CD8-positive, alpha-beta memory T cell (primary cell): Measurements from ENCODE around the gene ZNF556. TPM values are rescaled to one million over a fixed set of nuclear protein-coding genes. Genes with fewer than 3 reads are reported as not detected.

ENCODE experiments used
- CTCF ChIA-PET: fragments of 350-600 bp; sonication (Branson Sonifier 250); formaldehyde crosslinking; loops from one replicate; lab custom pipeline; 2021; ENCODE audit warnings: antibody characterized with exemption; lab: Charles Lee
- POLR2A ChIA-PET: fragments of 350-600 bp; sonication (Branson Sonifier 250); formaldehyde crosslinking; loops from one replicate; lab custom pipeline; 2021; ENCODE audit warnings: antibody characterized with exemption; lab: Charles Lee
- DNase-seq, 5 donors: peaks; one replicate each; pipeline versions ENCODE4 v3.0.0 to v3.0.0-alpha.2; 2020 to 2022; ENCODE audit warnings: mixed read lengths in 1 of 5
- H3K27ac ChIP-seq: one replicate; pipeline ENCODE4 v1.7.0; 2013; ENCODE audit warnings: low read depth, mild to moderate bottlenecking, low read length, moderate library complexity
- H3K27me3 ChIP-seq: 2 replicates; pipeline ENCODE4 v1.7.0; 2013; ENCODE audit warnings: low read length, mild to moderate bottlenecking; ENCODE audit not compliant: insufficient read depth, poor library complexity, severe bottlenecking
- H3K36me3 ChIP-seq: 2 replicates; pipeline ENCODE4 v1.7.0; 2013; ENCODE audit warnings: mild to moderate bottlenecking, low read length, moderate library complexity; ENCODE audit not compliant: insufficient read depth
- H3K4me1 ChIP-seq: 2 replicates; pipeline ENCODE4 v1.7.0; 2013; ENCODE audit warnings: mild to moderate bottlenecking, low read length, moderate library complexity; ENCODE audit not compliant: insufficient read depth
- H3K4me3 ChIP-seq: 2 replicates; pipeline ENCODE4 v1.7.0; 2013; ENCODE audit warnings: mild to moderate bottlenecking, low read length
- H3K9me3 ChIP-seq: 2 replicates; pipeline ENCODE4 v1.7.0; 2013; ENCODE audit warnings: mild to moderate bottlenecking, low read length
- H3K27ac Mint-ChIP-seq, 8 donors: one replicate each; pipeline ENCODE4 v1.8.0; 2020 to 2021; ENCODE audit warnings: mixed read lengths in 8 of 8, mild to moderate bottlenecking in 6 of 8, inconsistent platforms in 3 of 8, moderate library complexity in 3 of 8
- H3K27me3 Mint-ChIP-seq, 2 donors: one replicate each; pipeline ENCODE4 v1.8.0; 2020 to 2021; ENCODE audit warnings: mixed read lengths in 2 of 2, mild to moderate bottlenecking in 1 of 2, moderate library complexity in 1 of 2
- H3K36me3 Mint-ChIP-seq, 3 donors: one replicate each; pipeline ENCODE4 v1.8.0; 2020 to 2021; ENCODE audit warnings: mixed read lengths in 3 of 3, inconsistent platforms in 1 of 3, mild to moderate bottlenecking in 1 of 3
- H3K4me1 Mint-ChIP-seq, 3 donors: one replicate each; pipeline ENCODE4 v1.8.0; 2020 to 2021; ENCODE audit warnings: mixed read lengths in 3 of 3, inconsistent platforms in 1 of 3, mild to moderate bottlenecking in 1 of 3
- H3K4me3 Mint-ChIP-seq, 7 donors: one replicate each; pipeline ENCODE4 v1.8.0; 2020 to 2021; ENCODE audit warnings: mixed read lengths in 7 of 7, mild to moderate bottlenecking in 6 of 7, moderate library complexity in 4 of 7, inconsistent platforms in 2 of 7
- H3K9me3 Mint-ChIP-seq, 5 donors: one replicate each; pipeline ENCODE4 v1.8.0; 2020 to 2022; ENCODE audit warnings: mixed read lengths in 5 of 5, mild to moderate bottlenecking in 3 of 5, moderate library complexity in 2 of 5, inconsistent platforms in 1 of 5
- polyA plus RNA-seq: library from polyadenylated mRNA; unstranded; fragments of 300-500 nt; fragmentation: Illumina TruSeq; gene quantifications from one replicate; pipeline ENCODE4 v1.2.3, GENCODE V29; 2021
- total RNA-seq, 2 experiments: library from RNA; stranded (reverse); gene quantifications; one replicate each; pipeline ENCODE4 v1.2.3, GENCODE V29; 2021

The ZNF556 gene
- total and polyA plus RNA-seq, 3 experiments from 2014 or later = not detected

DNA sequence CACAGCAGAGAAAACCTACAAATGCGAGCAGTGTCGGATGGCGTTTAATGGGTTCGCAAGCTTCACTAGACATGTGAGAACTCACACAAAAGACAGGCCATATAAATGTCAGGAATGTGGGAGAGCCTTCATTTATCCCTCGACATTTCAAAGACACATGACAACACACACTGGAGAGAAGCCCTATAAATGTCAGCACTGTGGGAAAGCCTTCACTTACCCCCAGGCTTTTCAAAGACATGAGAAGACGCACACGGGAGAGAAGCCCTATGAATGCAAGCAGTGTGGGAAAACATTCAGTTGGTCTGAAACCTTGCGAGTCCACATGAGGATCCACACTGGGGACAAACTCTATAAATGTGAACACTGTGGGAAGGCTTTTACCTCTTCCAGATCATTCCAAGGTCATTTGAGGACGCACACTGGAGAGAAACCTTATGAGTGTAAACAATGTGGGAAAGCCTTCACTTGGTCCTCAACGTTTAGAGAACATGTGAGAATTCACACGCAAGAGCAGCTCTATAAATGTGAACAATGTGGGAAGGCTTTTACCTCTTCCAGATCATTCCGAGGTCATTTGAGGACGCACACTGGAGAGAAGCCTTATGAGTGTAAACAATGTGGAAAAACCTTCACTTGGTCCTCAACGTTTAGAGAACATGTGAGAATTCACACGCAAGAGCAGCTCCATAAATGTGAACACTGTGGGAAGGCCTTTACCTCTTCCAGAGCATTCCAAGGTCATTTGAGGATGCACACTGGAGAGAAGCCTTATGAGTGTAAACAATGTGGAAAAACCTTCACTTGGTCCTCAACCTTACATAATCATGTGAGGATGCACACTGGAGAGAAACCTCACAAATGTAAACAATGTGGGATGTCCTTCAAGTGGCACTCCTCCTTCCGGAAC, 50.4 kb downstream of the ZNF556 start:
- no peak for DNase-seq
- Mint-ChIP-seq H3K27ac (peak overlapping the region in 2 of 8 donors; percentile 38 to 46), H3K27me3 (no peaks in the 10 kb centered on the region), H3K4me3 (no peak overlapping the region), H3K4me1 (peaks cover 0 to 1% (median 0%) of the 10 kb centered on the region in 3 donors), H3K9me3 (peaks cover 7 to 17% (median 14%) of the 10 kb centered on the region in 5 donors), H3K36me3 (peaks cover 22 to 47% (median 36%) of the 10 kb centered on the region in 3 donors)
- POLR2A ChIA-PET = no interaction called here
- CTCF ChIA-PET = no interaction called here
- no peaks in the 10 kb centered on the region for H3K4me1 ChIP-seq
- no peak overlapping the region for H3K4me3 ChIP-seq
- peaks cover 14% of the 10 kb centered on the region for H3K9me3 ChIP-seq
- peaks cover 25% of the 10 kb centered on the region for H3K36me3 ChIP-seq
- H3K27me3 ChIP-seq = no peaks in the 10 kb centered on the region
- no peak overlapping the region for H3K27ac ChIP-seq

DNA sequence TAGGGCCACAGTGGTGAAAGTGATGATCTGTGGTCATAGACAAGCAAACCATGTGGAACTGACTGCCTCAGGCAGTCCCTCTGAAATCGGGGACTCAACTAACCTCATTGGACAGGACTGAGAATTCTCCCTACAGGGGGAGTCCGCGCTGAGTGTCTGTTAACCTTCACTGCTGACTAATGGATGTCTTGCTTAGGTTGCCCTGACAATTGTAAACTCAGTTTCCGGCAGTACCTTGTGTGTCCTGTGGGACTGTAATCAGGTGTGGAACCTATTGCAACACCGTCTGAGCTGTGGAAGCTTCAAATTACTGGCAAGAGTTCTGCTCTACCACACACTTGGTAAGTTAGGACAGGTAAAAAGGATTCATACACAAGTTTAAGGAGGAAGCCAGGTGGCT, 55.9 kb downstream of the ZNF556 start:
- Histone ChIP-seq H3K27me3 (no peaks in the 10 kb centered on the region), H3K4me1 (no peaks in the 10 kb centered on the region), H3K36me3 (peaks cover 3% of the 10 kb centered on the region), H3K4me3 (no peak overlapping the region), H3K27ac (no peak overlapping the region), H3K9me3 (peaks cover 1% of the 10 kb centered on the region)
- Mint-ChIP-seq H3K9me3 (peaks cover 1 to 4% (median 2%) of the 10 kb centered on the region in 5 donors), H3K4me3 (no peak overlapping the region), H3K36me3 (peaks cover 6 to 13% (median 11%) of the 10 kb centered on the region in 3 donors), H3K27ac (no peak overlapping the region), H3K4me1 (no peaks in the 10 kb centered on the region), H3K27me3 (no peaks in the 10 kb centered on the region)
- ChIA-PET CTCF (interaction anchor here (1.1 kb wide), 1 partner anchor 186 kb away, joined by 4 read pairs; no protein-coding TSS in a partner anchor), POLR2A (interaction anchor here (0.7 kb wide), 1 partner anchor 1581 kb away, joined by 3 read pairs; no protein-coding TSS in a partner anchor)
- DNase-seq = no peak

DNA sequence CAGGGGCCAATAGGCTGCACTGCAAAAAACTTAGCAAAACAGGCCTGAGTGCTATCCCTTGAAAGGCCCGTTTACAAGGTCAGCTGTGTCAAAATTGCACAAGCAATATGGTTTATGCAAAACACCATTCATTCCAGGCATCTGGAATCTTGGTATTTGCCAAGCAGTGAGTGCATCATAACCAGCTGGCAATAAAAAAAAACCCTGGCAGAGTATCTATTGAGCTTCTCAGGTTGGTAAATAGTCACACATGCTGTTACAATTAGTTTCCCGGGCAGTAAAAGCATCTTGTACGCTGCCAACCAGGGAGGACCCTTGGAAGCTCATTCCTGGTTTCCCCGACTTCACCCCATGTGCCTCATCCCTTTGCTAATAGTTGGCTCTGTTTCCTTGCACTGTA, 56.4 kb downstream of the ZNF556 start:
- Mint-ChIP-seq H3K9me3 (peaks cover 0 to 2% (median 0%) of the 10 kb centered on the region in 5 donors), H3K36me3 (peaks cover 4 to 8% (median 8%) of the 10 kb centered on the region in 3 donors), H3K27me3 (no peaks in the 10 kb centered on the region), H3K4me1 (no peaks in the 10 kb centered on the region), H3K4me3 (no peak overlapping the region), H3K27ac (peak overlapping the region in 1 of 8 donors; percentile 20)
- no peak for DNase-seq
- CTCF ChIA-PET = interaction anchor here (1.1 kb wide), 1 partner anchor 185 kb away, joined by 4 read pairs; no protein-coding TSS in a partner anchor
- POLR2A ChIA-PET = interaction anchor here (0.7 kb wide), 1 partner anchor 1581 kb away, joined by 3 read pairs; no protein-coding TSS in a partner anchor
- H3K27ac ChIP-seq = no peak overlapping the region
- H3K27me3 ChIP-seq = no peaks in the 10 kb centered on the region
- H3K4me3 ChIP-seq = no peak overlapping the region
- no peaks in the 10 kb centered on the region for H3K4me1 ChIP-seq
- no peaks in the 10 kb centered on the region for H3K9me3 ChIP-seq
- no peaks in the 10 kb centered on the region for H3K36me3 ChIP-seq

DNA sequence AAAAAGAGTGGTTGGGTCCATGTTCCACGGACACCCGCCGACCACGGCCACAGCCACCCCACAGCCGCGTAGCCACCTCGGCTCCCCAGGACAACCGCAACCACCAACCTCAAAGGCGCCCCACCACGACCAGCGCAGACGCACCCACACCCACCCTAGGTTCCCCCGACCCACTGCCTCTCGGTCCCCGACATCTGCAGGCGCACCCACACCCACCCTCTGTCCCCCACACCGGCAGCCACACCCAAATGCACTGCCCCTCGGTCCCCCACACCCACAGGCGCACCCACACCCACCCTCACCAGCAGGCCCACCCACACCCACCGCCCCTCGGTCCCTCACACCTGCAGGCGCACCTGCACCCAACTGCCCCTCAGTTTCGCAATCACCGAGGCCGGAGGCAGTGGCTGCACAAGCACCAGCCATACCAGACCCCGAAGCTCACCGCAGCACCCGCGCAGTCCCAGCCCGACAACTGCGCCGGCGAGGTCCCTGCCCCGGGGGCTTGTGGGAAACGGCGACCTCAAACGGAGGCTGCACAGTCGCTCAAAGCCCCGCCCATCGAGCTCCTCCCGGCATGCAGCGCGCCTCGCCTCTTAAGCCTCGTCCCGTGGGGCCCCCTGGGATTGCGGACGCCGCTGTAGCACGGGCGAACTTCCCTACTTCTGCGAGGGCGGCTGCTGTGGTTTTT, 59.4 kb downstream of the ZNF556 start:
- peaks cover 7 to 16% (median 10%) of the 10 kb centered on the region in 5 donors for H3K9me3 Mint-ChIP-seq
- DNase-seq = no peak
- Histone ChIP-seq H3K4me1 (no peaks in the 10 kb centered on the region), H3K9me3 (no peaks in the 10 kb centered on the region), H3K4me3 (no peak overlapping the region), H3K27me3 (no peaks in the 10 kb centered on the region), H3K36me3 (no peaks in the 10 kb centered on the region), H3K27ac (no peak overlapping the region)
- no peak overlapping the region for H3K27ac Mint-ChIP-seq
- peaks cover 7 to 11% (median 8%) of the 10 kb centered on the region in 3 donors for H3K36me3 Mint-ChIP-seq
- ChIA-PET CTCF (no interaction called here), POLR2A (no interaction called here)
- no peak overlapping the region for H3K4me3 Mint-ChIP-seq
- H3K4me1 Mint-ChIP-seq = no peaks in the 10 kb centered on the region
- no peaks in the 10 kb centered on the region for H3K27me3 Mint-ChIP-seq

DNA sequence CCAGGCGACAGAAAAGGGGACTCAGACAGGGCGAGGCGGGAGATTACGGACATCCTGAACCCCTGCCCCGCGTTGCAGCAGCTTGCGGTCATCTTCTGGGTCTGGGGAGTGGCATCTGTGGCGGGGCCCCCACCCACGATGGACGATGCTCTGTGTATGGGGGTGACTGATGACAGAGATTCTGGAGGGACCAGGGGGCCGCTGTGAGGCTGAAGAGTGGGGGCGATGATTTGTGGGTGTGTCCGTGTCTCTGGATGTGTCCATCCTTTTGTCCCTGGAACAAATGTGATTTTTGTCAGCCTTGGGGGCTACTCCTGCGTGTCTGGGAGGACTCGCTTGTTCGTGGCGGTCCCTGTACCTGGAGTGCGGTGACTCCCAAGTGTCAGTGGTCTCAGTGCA, 59.9 kb downstream of the ZNF556 start:
- H3K4me3 ChIP-seq = no peak overlapping the region
- no peak for DNase-seq
- Mint-ChIP-seq H3K4me1 (no peaks in the 10 kb centered on the region), H3K27ac (no peak overlapping the region), H3K4me3 (no peak overlapping the region), H3K9me3 (peaks cover 9 to 21% (median 13%) of the 10 kb centered on the region in 5 donors), H3K36me3 (peaks cover 8 to 14% (median 10%) of the 10 kb centered on the region in 3 donors), H3K27me3 (no peaks in the 10 kb centered on the region)
- H3K27me3 ChIP-seq = no peaks in the 10 kb centered on the region
- POLR2A ChIA-PET = no interaction called here
- CTCF ChIA-PET = no interaction called here
- H3K36me3 ChIP-seq = no peaks in the 10 kb centered on the region
- H3K4me1 ChIP-seq = no peaks in the 10 kb centered on the region
- H3K27ac ChIP-seq = no peak overlapping the region
- no peaks in the 10 kb centered on the region for H3K9me3 ChIP-seq

Other genes with a start within 250 kb of the ZNF556 start
- gene GNG7, start 164.6 kb upstream of the ZNF556 start, total RNA-seq = under 1 TPM; 0.40 to 0.53 TPM
- gene GNG7, start 164.6 kb upstream of the ZNF556 start, polyA plus RNA-seq = 1.2 TPM
- gene DIRAS1, start 146.0 kb upstream of the ZNF556 start, total RNA-seq = under 1 TPM in 1 of 2 experiments, not detected in 1; 0.18 TPM
- gene DIRAS1, start 146.0 kb upstream of the ZNF556 start, polyA plus RNA-seq = not detected
- 10 to 100 TPM; 44.1 to 51.3 TPM for gene SLC39A3, start 127.3 kb upstream of the ZNF556 start, total RNA-seq
- gene SLC39A3, start 127.3 kb upstream of the ZNF556 start, polyA plus RNA-seq = 35.4 TPM
- 10 to 100 TPM; 87.8 to 93.9 TPM for gene SGTA, start 84.1 kb upstream of the ZNF556 start, total RNA-seq
- gene SGTA, start 84.1 kb upstream of the ZNF556 start, polyA plus RNA-seq = 39.7 TPM
- 100 to 1,000 TPM; 169 to 178 TPM for gene THOP1, start 81.8 kb upstream of the ZNF556 start, total RNA-seq
- gene THOP1, start 81.8 kb upstream of the ZNF556 start, polyA plus RNA-seq = 40.2 TPM
- gene ZNF554, start 47.5 kb upstream of the ZNF556 start, total RNA-seq = 1 to 10 TPM; 2.1 to 2.3 TPM
- 5.7 TPM for gene ZNF554, start 47.5 kb upstream of the ZNF556 start, polyA plus RNA-seq
- 1 to 10 TPM; 2.5 to 3.0 TPM for gene ZNF555, start 25.9 kb upstream of the ZNF556 start, total RNA-seq
- 4.5 TPM for gene ZNF555, start 25.9 kb upstream of the ZNF556 start, polyA plus RNA-seq
- gene ZNF57, start 33.6 kb downstream of the ZNF556 start, total RNA-seq = 1 to 10 TPM; 4.4 TPM
- 3.2 TPM for gene ZNF57, start 33.6 kb downstream of the ZNF556 start, polyA plus RNA-seq
- 1 to 10 TPM; 3.8 to 4.1 TPM for gene ZNF77, start 77.6 kb downstream of the ZNF556 start, total RNA-seq
- gene ZNF77, start 77.6 kb downstream of the ZNF556 start, polyA plus RNA-seq = 3.1 TPM
- 1 to 10 TPM; 1.1 to 1.3 TPM for gene TLE6, start 110.2 kb downstream of the ZNF556 start, total RNA-seq
- gene TLE6, start 110.2 kb downstream of the ZNF556 start, polyA plus RNA-seq = not detected
- 1 to 10 TPM; 3.8 to 5.3 TPM for gene TLE2, start 161.9 kb downstream of the ZNF556 start, total RNA-seq
- gene TLE2, start 161.9 kb downstream of the ZNF556 start, polyA plus RNA-seq = 5.0 TPM
- 100 to 1,000 TPM; 335 to 352 TPM for gene TLE5, start 195.2 kb downstream of the ZNF556 start, total RNA-seq
- gene TLE5, start 195.2 kb downstream of the ZNF556 start, polyA plus RNA-seq = 753 TPM
- gene GNA11, start 227.0 kb downstream of the ZNF556 start, total RNA-seq = 1 to 10 TPM; 5.8 TPM
- gene GNA11, start 227.0 kb downstream of the ZNF556 start, polyA plus RNA-seq = 0.10 TPM